NCI-H2227 treated with DMSO at 0.1 percent for 48 hours (cell line): Measurements from ENCODE around the gene GFY.

Experiments used
- DNase-seq: peaks from one replicate; lab custom pipeline; 2025; lab: John Stamatoyannopoulos, UW

Gene GFY

GRCh38 chr19:49425178-49425577 lies at the start of gene GFY:
Gene GFY (plus strand): TSS chr19:49425388. CDS start chr19:49426431, 1,043 bp downstream.
- no peak for DNase-seq

GRCh38 chr19:49378512-49378911 lies 46.7 kb upstream of the GFY start:
- DNase-seq, result no peak

- DNase-seq, result no peak
Measured at GRCh38 chr19:49380391-49380790, 44.8 kb upstream of the GFY start.

- no peak for DNase-seq
Measured at GRCh38 chr19:49382639-49383038, 42.5 kb upstream of the GFY start.

GRCh38 chr19:49383599-49383998 lies 41.6 kb upstream of the GFY start:
- no peak for DNase-seq

- no peak for DNase-seq
Measured at GRCh38 chr19:49387936-49388372, 37.2 kb upstream of the GFY start, which contains the start of gene KASH5. Gene KASH5 (plus strand): TSS chr19:49388249. CDS start chr19:49390884, 2,635 bp downstream.

GRCh38 chr19:49389406-49389805 lies 35.8 kb upstream of the GFY start:
- no peak for DNase-seq

GRCh38 chr19:49390131-49390928 lies 34.9 kb upstream of the GFY start:
- no peak for DNase-seq

- DNase-seq, result no peak
Measured at GRCh38 chr19:49390929-49391359, 34.2 kb upstream of the GFY start.

- DNase-seq, result peak; percentile 57
Measured at GRCh38 chr19:49391581-49392399, 33.4 kb upstream of the GFY start.

- no peak for DNase-seq
Measured at GRCh38 chr19:49393881-49394280, 31.3 kb upstream of the GFY start.

GRCh38 chr19:49395581-49396407 lies 29.4 kb upstream of the GFY start:
- no peak for DNase-seq

GRCh38 chr19:49396738-49397505 lies 28.3 kb upstream of the GFY start:
- DNase-seq, result no peak

- no peak for DNase-seq
Measured at GRCh38 chr19:49398001-49398615, 27.1 kb upstream of the GFY start.

GRCh38 chr19:49398931-49399330 lies 26.3 kb upstream of the GFY start:
- DNase-seq, result no peak

GRCh38 chr19:49400029-49400428 lies 25.2 kb upstream of the GFY start:
- no peak for DNase-seq

GRCh38 chr19:49403404-49404187 lies 21.6 kb upstream of the GFY start:
- no peak for DNase-seq

GRCh38 chr19:49407079-49407478 lies 18.1 kb upstream of the GFY start:
- DNase-seq, result no peak

GRCh38 chr19:49407482-49408015 lies 17.6 kb upstream of the GFY start:
- no peak for DNase-seq
